GM12892 (cell line): ENCODE measurements around the gene MRM1.

Source experiments
- POLR2A ChIP-seq: IDR thresholded peaks from 2 replicates; pipeline ENCODE4 v1.6.1; 2011; ENCODE audit warnings: low read depth, low read length, control low read depth
- POLR2AphosphoS5 ChIP-seq: IDR thresholded peaks from 2 replicates; pipeline ENCODE4 v1.6.1; 2011; ENCODE audit warnings: low read depth, low read length, control low read depth
- TAF1 ChIP-seq: IDR thresholded peaks from 2 replicates; pipeline ENCODE4 v1.6.1; 2011; ENCODE audit warnings: low read depth, mild to moderate bottlenecking, control low read depth, low read length, borderline replicate concordance

GRCh38 chr17:36600465-36600864 lies 918 bp upstream of the MRM1 start:
- TF ChIP-seq POLR2A, result no peak
- no peak for TF ChIP-seq POLR2AphosphoS5
- no peak for TF ChIP-seq TAF1
